ENCODE measurements around the gene PLEKHH2. TPM values are rescaled to one million over a fixed set of nuclear protein-coding genes. Genes with fewer than 3 reads are reported as not detected.

PLEKHH2 gene
- total RNA-seq, 1 experiment from 2014 or later, result 3.1 TPM

GRCh38 chr2:43604674-43605073 lies 32.4 kb upstream of the PLEKHH2 start:
- no peak overlapping the region for H2AFZ ChIP-seq (ENCODE audit: low read length)

More at GRCh38 chr2:43604674-43605073, 32.4 kb upstream of the PLEKHH2 start:
- H3K79me2 ChIP-seq (ENCODE audit: insufficient read depth, low read length), result no peaks in the 10 kb centered on the region
- no peak overlapping the region for H2AK5ac ChIP-seq (ENCODE audit: insufficient read length, low read length)
- H4K91ac ChIP-seq (ENCODE audit: insufficient read length, low read depth, low read length), result no peak overlapping the region
- H3K4me2 ChIP-seq (ENCODE audit: insufficient read depth, insufficient read length, low read length), result no peak overlapping the region
- H2BK15ac ChIP-seq (ENCODE audit: low read depth, low read length), result no peak overlapping the region
- H3K9me3 Mint-ChIP-seq, result no peaks in the 10 kb centered on the region
- H2BK120ac ChIP-seq (ENCODE audit: low read depth, low read length, poor library complexity, severe bottlenecking), result no peak overlapping the region
- H3K27ac Mint-ChIP-seq, result no peak overlapping the region
- H3K27ac ChIP-seq (ENCODE audit: insufficient read length, low read depth, low read length), result no peak overlapping the region
- H3K4me3 Mint-ChIP-seq, result no peak overlapping the region
- no peaks in the 10 kb centered on the region for H3K23me2 ChIP-seq (ENCODE audit: insufficient read length, low read depth, low read length, poor library complexity, severe bottlenecking)
- no peak overlapping the region for H3K14ac ChIP-seq (ENCODE audit: insufficient read depth, low read length)
- DNase-seq, result no peak
- no peak for TF ChIP-seq CTCF (conservative IDR thresholded peaks at IDR 0.05)
- H4K20me1 ChIP-seq (ENCODE audit: control insufficient read depth, insufficient read depth, insufficient read length), result no peaks in the 10 kb centered on the region
- no peaks in the 10 kb centered on the region for H3K4me1 ChIP-seq (ENCODE audit: insufficient read depth, low read length)
- H3K18ac ChIP-seq (ENCODE audit: insufficient read length, low read depth, low read length), result no peak overlapping the region
- H3K4ac ChIP-seq (ENCODE audit: low read depth, low read length), result no peak overlapping the region
- H2BK5ac ChIP-seq (ENCODE audit: insufficient read length, low read length), result no peak overlapping the region
- no peak overlapping the region for H4K5ac ChIP-seq (ENCODE audit: insufficient read length, low read depth, low read length)
- no peaks in the 10 kb centered on the region for H3K9me3 ChIP-seq (ENCODE audit: control insufficient read depth, low read depth, low read length)
- H3K79me1 ChIP-seq (ENCODE audit: insufficient read depth, low read depth, low read length, poor library complexity, severe bottlenecking), result no peaks in the 10 kb centered on the region
- WGBS (ENCODE audit: extremely low coverage, insufficient read length, low lambda C conversion rate), result no CpG with 5 or more reads among the region's 4 CpGs
- H3T11ph ChIP-seq (ENCODE audit: low read length), result no peak overlapping the region
- no peak overlapping the region for H3K23ac ChIP-seq (ENCODE audit: insufficient read length, low read depth, low read length)
- H2BK20ac ChIP-seq (ENCODE audit: low read depth, low read length, poor library complexity, severe bottlenecking), result no peak overlapping the region
- H3K9ac ChIP-seq (ENCODE audit: extremely low read depth, insufficient read length, low read length), result no peak overlapping the region
- H3K4me1 Mint-ChIP-seq, result peaks cover 10 to 21% of the 10 kb centered on the region in 2 experiments
- peaks cover 3% of the 10 kb centered on the region; the same call in 1 of the 2 replicates for H3K27me3 Mint-ChIP-seq (ENCODE audit: low read depth)
- no peak overlapping the region for H4K8ac ChIP-seq (replicated peaks; ENCODE audit: insufficient read length, low read depth, low read length)
- no peaks in the 10 kb centered on the region for H3K27me3 ChIP-seq (ENCODE audit: insufficient read depth, low read length)
- H2BK12ac ChIP-seq (ENCODE audit: insufficient read length, low read depth, low read length), result no peak overlapping the region
- no peak overlapping the region for H3K56ac ChIP-seq (ENCODE audit: insufficient read length, low read depth, low read length)
- H3K36me3 Mint-ChIP-seq (ENCODE audit: insufficient read depth in 1 of 3, low read depth in 3 of 3), result no peaks in the 10 kb centered on the region

Data from H9 (cell line).